ENCODE measurements around the gene BRINP3. TPM values are rescaled to one million over a fixed set of nuclear protein-coding genes. Genes with fewer than 3 reads are reported as not detected.

BRINP3 gene
- total and polyA plus RNA-seq, 2 donors (not counting 3 experiments of a cell fraction or from before 2014, with no cell fraction given), result not detected

DNA sequence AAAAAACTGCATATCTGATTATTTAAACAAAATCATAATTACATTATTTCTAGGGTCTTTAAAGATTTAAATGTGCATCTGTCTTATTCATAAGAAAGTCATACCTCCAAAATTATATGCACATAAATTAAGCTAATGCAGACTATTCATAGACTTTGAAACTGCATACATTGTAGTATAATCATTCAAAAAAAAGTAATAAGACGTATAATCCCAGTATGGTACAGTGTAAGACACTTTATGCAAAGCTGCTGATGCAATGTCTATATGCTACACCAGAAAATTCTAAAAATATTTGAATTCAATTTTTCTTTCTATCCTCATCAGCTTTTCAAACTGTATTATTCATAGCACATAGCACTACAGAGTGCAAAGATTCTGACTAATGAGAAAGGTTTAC, 22.0 kb downstream of the BRINP3 start:
- dilution Hi-C loops (cut with MboI; ENCODE audit: extremely low pct_ligation_motif_present, low sequenced_read_pairs), result no loop called here
- CTCF ChIA-PET, result interaction anchor here (0.8 kb wide), 1 partner anchor 19 kb away, joined by 4 read pairs; no protein-coding TSS in a partner anchor
- FAIRE-seq, result no peak

More for the DNA sequence above, 22.0 kb downstream of the BRINP3 start:
- DNase-seq (ENCODE audit: low read depth, low spot score), result no peak
- POLR2A ChIA-PET, result no interaction called here
- Histone ChIP-seq H3K9me1 (replicated peaks; ENCODE audit: control insufficient read depth, extremely low read depth, insufficient read depth, low read length) (no peaks in the 10 kb centered on the region), H3K79me2 (ENCODE audit: control insufficient read depth, insufficient read depth, low read length) (no peaks in the 10 kb centered on the region), H3K9me3 (replicated peaks; ENCODE audit: control insufficient read depth, insufficient read depth, low read length) (no peaks in the 10 kb centered on the region), H3K4me3 (replicated peaks in 1 of 3; ENCODE audit: insufficient read depth in 1 of 3, low read depth in 1 of 3, low read length in 3 of 3) (no peak overlapping the region), H3K27me3 (ENCODE audit: control insufficient read depth in 2 of 2, insufficient read depth in 2 of 2, low read length in 2 of 2) (no peaks in the 10 kb centered on the region), H4K20me1 (replicated peaks; ENCODE audit: control insufficient read depth, extremely low read depth, insufficient read depth, low read length) (no peaks in the 10 kb centered on the region), H3K9ac (replicated peaks; ENCODE audit: extremely low read depth, insufficient read depth, low read length) (no peak overlapping the region), H3K4me1 (ENCODE audit: control insufficient read depth, extremely low read depth, insufficient read depth, low read length) (no peaks in the 10 kb centered on the region), H2AFZ (ENCODE audit: low read depth, low read length) (no peak overlapping the region), H3K4me2 (ENCODE audit: insufficient read depth, low read length) (no peak overlapping the region), H3K27ac (ENCODE audit: insufficient read depth, low read depth, low read length) (no peak overlapping the region), H3K36me3 (ENCODE audit: control insufficient read depth in 2 of 2, extremely low read depth in 1 of 2, insufficient read depth in 2 of 2, low read length in 2 of 2) (no peaks in the 10 kb centered on the region)
- no TSS peak for BruUV-seq (replicated peaks)
- TF ChIP-seq, protein P1, sequence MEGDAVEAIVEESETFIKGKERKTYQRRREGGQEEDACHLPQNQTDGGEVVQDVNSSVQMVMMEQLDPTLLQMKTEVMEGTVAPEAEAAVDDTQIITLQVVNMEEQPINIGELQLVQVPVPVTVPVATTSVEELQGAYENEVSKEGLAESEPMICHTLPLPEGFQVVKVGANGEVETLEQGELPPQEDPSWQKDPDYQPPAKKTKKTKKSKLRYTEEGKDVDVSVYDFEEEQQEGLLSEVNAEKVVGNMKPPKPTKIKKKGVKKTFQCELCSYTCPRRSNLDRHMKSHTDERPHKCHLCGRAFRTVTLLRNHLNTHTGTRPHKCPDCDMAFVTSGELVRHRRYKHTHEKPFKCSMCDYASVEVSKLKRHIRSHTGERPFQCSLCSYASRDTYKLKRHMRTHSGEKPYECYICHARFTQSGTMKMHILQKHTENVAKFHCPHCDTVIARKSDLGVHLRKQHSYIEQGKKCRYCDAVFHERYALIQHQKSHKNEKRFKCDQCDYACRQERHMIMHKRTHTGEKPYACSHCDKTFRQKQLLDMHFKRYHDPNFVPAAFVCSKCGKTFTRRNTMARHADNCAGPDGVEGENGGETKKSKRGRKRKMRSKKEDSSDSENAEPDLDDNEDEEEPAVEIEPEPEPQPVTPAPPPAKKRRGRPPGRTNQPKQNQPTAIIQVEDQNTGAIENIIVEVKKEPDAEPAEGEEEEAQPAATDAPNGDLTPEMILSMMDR (IDR thresholded peaks at IDR 0.05; ENCODE audit: extremely low read depth in 1 of 2, insufficient read depth in 1 of 2, low read depth in 1 of 2, low read length in 2 of 2), result no peak
- TF ChIP-seq JUN (IDR thresholded peaks at IDR 0.05; ENCODE audit: borderline replicate concordance, insufficient read depth, insufficient read length, low read depth) (no peak), MYC (IDR thresholded peaks at IDR 0.05; ENCODE audit: low read depth, low read length) (no peak), POLR2A (IDR thresholded peaks at IDR 0.05; ENCODE audit: low read depth, low read length) (no peak), FOS (IDR thresholded peaks at IDR 0.05; ENCODE audit: borderline replicate concordance, insufficient read depth, low read length) (no peak), POLR2AphosphoS5 (IDR thresholded peaks at IDR 0.05; ENCODE audit: insufficient read depth, low read depth, low read length) (no peak), EZH2 (IDR thresholded peaks at IDR 0.05; ENCODE audit: borderline replicate concordance, low read depth, low read length, severe bottlenecking) (no peak), GATA2 (IDR thresholded peaks at IDR 0.05; ENCODE audit: insufficient read depth, insufficient read length, low read depth, low read length) (no peak)
- TF ChIP-seq, protein P2, sequence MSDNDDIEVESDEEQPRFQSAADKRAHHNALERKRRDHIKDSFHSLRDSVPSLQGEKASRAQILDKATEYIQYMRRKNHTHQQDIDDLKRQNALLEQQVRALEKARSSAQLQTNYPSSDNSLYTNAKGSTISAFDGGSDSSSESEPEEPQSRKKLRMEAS (IDR thresholded peaks at IDR 0.05; ENCODE audit: insufficient read depth, insufficient read length), result no peak
- intact Hi-C loops (cut with micrococcal nuclease), result no loop called here

Data from endothelial cell of umbilical vein (primary cell).